NCI-H1930 (cell line): ENCODE data around the gene LCN9.
"Not testable (repeated sequence)": the region's sequence is repeated elsewhere in the genome, so short reads cannot be mapped to it uniquely, and the experiment has no call there.

ENCODE experiments used
- DNase-seq, 2 experiments: peaks; one replicate each; lab custom pipeline; 2025; lab: John Stamatoyannopoulos, UW

The LCN9 gene

GRCh38 chr9:135662758-135663450 lies at the start of gene LCN9:
LCN9 (plus strand) TSS chr9:135663309; CDS start chr9:135663322, 13 bp downstream.
- no peak for DNase-seq

GRCh38 chr9:135613946-135614805 lies 48.9 kb upstream of the LCN9 start:
- no peak for DNase-seq

- DNase-seq = no peak
Observed at GRCh38 chr9:135614821-135615665, 48.1 kb upstream of the LCN9 start.

GRCh38 chr9:135615666-135616618 lies 47.2 kb upstream of the LCN9 start:
- DNase-seq = no peak

- DNase-seq = no peak
Observed at GRCh38 chr9:135616619-135617537, 46.2 kb upstream of the LCN9 start.

GRCh38 chr9:135617538-135617900 lies 45.6 kb upstream of the LCN9 start:
- no peak for DNase-seq

GRCh38 chr9:135617991-135618411 lies 45.1 kb upstream of the LCN9 start:
- DNase-seq = no peak

- no peak for DNase-seq
Observed at GRCh38 chr9:135618866-135619598, 44.1 kb upstream of the LCN9 start.

- DNase-seq = no peak
Observed at GRCh38 chr9:135619599-135619886, 43.6 kb upstream of the LCN9 start.

GRCh38 chr9:135620558-135620957 lies 42.6 kb upstream of the LCN9 start:
- no peak for DNase-seq

GRCh38 chr9:135622415-135623020 lies 40.6 kb upstream of the LCN9 start:
- no peak for DNase-seq

GRCh38 chr9:135624282-135624681 lies 38.8 kb upstream of the LCN9 start:
- DNase-seq = no peak

GRCh38 chr9:135632841-135633240 lies 30.3 kb upstream of the LCN9 start:
- no peak for DNase-seq

- DNase-seq = not testable (repeated sequence)
Observed at GRCh38 chr9:135636930-135637530, 26.1 kb upstream of the LCN9 start.

- DNase-seq = no peak
Observed at GRCh38 chr9:135639196-135639595, 23.9 kb upstream of the LCN9 start, which contains the start of gene GLT6D1. GLT6D1 (minus strand) TSS chr9:135639540; CDS start chr9:135639187, 353 bp downstream.

- DNase-seq = no peak
Observed at GRCh38 chr9:135641047-135641446, 22.1 kb upstream of the LCN9 start.

GRCh38 chr9:135641745-135642144 lies 21.4 kb upstream of the LCN9 start:
- no peak for DNase-seq

- DNase-seq = no peak
Observed at GRCh38 chr9:135644631-135645218, 18.4 kb upstream of the LCN9 start.
